IMR-90 (cell line): ENCODE results near the gene SPART. TPM values are rescaled to one million over a fixed set of nuclear protein-coding genes. Genes with fewer than 3 reads are reported as not detected.

Experiments
- ATAC-seq: fragments of 200-7000 bp; cut with Tn5 transposase; 2 replicates; pipeline ENCODE4 v1.9.1; 2020; ENCODE audit warnings: low read depth, mild to moderate bottlenecking, moderate library complexity
- BruUV-seq: library from RNA; stranded (reverse); fragments of 400-500 nt; replicated peaks from 2 replicates; lab custom pipeline; 2021; lab: Mats Ljungman, UMichigan
- CTCF ChIA-PET: fragments of 300-600 bp; formaldehyde crosslinking; extraction: SDS; loops from one replicate; lab custom pipeline; 2021; ENCODE audit warnings: antibody characterized with exemption; lab: Yijun Ruan, JAX
- POLR2A ChIA-PET: fragments of 300-600 bp; sonication (Branson Sonifier 250); formaldehyde crosslinking; loops from one replicate; lab custom pipeline; 2022; ENCODE audit warnings: antibody characterized with exemption; ENCODE audit not compliant: unreplicated experiment; lab: Charles Lee
- DNase-seq: peaks from one replicate; pipeline ENCODE4 v3.0.0; 2013
- H2AFZ ChIP-seq: replicated peaks from 2 replicates; pipeline ENCODE3; 2013; ENCODE audit warnings: low read length, mild to moderate bottlenecking; ENCODE audit not compliant: poor library complexity
- H2AK5ac ChIP-seq: 2 replicates; pipeline ENCODE4 v1.6.1; 2013; ENCODE audit warnings: low read depth, low read length, inconsistent platforms
- H2AK9ac ChIP-seq: replicated peaks from 2 replicates; pipeline ENCODE3; 2013; ENCODE audit warnings: mild to moderate bottlenecking, low read depth, low read length, moderate library complexity; ENCODE audit not compliant: poor library complexity
- H2BK120ac ChIP-seq: 2 replicates; pipeline ENCODE4 v1.6.1; 2013; ENCODE audit warnings: low read depth, low read length, inconsistent platforms
- H2BK15ac ChIP-seq: 3 replicates; pipeline ENCODE4 v1.6.1; 2013; ENCODE audit warnings: low read depth, low read length, inconsistent platforms
- H2BK20ac ChIP-seq: 2 replicates; pipeline ENCODE4 v1.6.1; 2013; ENCODE audit warnings: low read depth, mild to moderate bottlenecking, inconsistent platforms, low read length, moderate library complexity
- H2BK5ac ChIP-seq: 2 replicates; pipeline ENCODE4 v1.6.1; 2013; ENCODE audit warnings: mild to moderate bottlenecking, low read depth, low read length, inconsistent platforms; ENCODE audit not compliant: poor library complexity, severe bottlenecking
- H3K14ac ChIP-seq: replicated peaks from 2 replicates; pipeline ENCODE4 v1.6.1; 2013; ENCODE audit warnings: low read depth, low read length, inconsistent platforms
- H3K18ac ChIP-seq: 2 replicates; pipeline ENCODE4 v1.6.1; 2013; ENCODE audit warnings: low read depth, low read length, control low read depth
- H3K23ac ChIP-seq: 2 replicates; pipeline ENCODE4 v1.6.1; 2013; ENCODE audit warnings: low read depth, low read length, inconsistent platforms
- H3K27ac ChIP-seq: 2 replicates; pipeline ENCODE4 v1.5.1; 2013; ENCODE audit warnings: mild to moderate bottlenecking, control low read depth, low read length; ENCODE audit not compliant: insufficient read depth
- H3K27me3 ChIP-seq: 2 replicates; pipeline ENCODE4 v1.6.1; 2013; ENCODE audit warnings: low read length; ENCODE audit not compliant: control insufficient read depth, insufficient read depth
- H3K36me3 ChIP-seq: 2 replicates; pipeline ENCODE4 v1.6.1; 2013; ENCODE audit warnings: low read length, mixed read lengths; ENCODE audit not compliant: control insufficient read depth, insufficient read depth
- H3K4ac ChIP-seq: 2 replicates; pipeline ENCODE4 v1.6.1; 2013; ENCODE audit warnings: low read depth, low read length, inconsistent platforms
- H3K4me1 ChIP-seq: 2 replicates; pipeline ENCODE4 v1.6.1; 2013; ENCODE audit warnings: low read length, mixed read lengths; ENCODE audit not compliant: control insufficient read depth, insufficient read depth
- H3K4me2 ChIP-seq: 2 replicates; pipeline ENCODE4 v1.6.1; 2013; ENCODE audit warnings: low read depth, mild to moderate bottlenecking, control low read depth, low read length, moderate library complexity
- H3K4me3 ChIP-seq: 2 replicates; pipeline ENCODE4 v1.5.1; 2013; ENCODE audit warnings: low read depth, mild to moderate bottlenecking, control low read depth, low read length, moderate library complexity; ENCODE audit not compliant: insufficient read depth
- H3K56ac ChIP-seq: 2 replicates; pipeline ENCODE4 v1.6.1; 2013; ENCODE audit warnings: low read length, inconsistent platforms; ENCODE audit not compliant: insufficient read depth; ENCODE audit errors: extremely low read depth
- H3K79me1 ChIP-seq, 2 experiments: 2 replicates each; pipeline ENCODE4 v1.6.1; 2013; ENCODE audit warnings: low read length in 2 of 2, inconsistent platforms in 1 of 2, low read depth in 1 of 2
- H3K9ac ChIP-seq: 2 replicates; pipeline ENCODE4 v1.6.1; 2013; ENCODE audit warnings: low read depth, low read length, control low read depth
- H3K9me1 ChIP-seq: 2 replicates; pipeline ENCODE4 v1.6.1; 2013; ENCODE audit warnings: low read length, inconsistent platforms; ENCODE audit not compliant: insufficient read depth
- H3K9me3 ChIP-seq: 2 replicates; pipeline ENCODE4 v1.6.1; 2013; ENCODE audit warnings: low read length; ENCODE audit not compliant: control insufficient read depth, insufficient read depth
- H4K20me1 ChIP-seq: 2 replicates; pipeline ENCODE4 v1.6.1; 2013; ENCODE audit warnings: low read length, inconsistent platforms; ENCODE audit not compliant: insufficient read depth
- H4K5ac ChIP-seq: 2 replicates; pipeline ENCODE4 v1.6.1; 2013; ENCODE audit warnings: mild to moderate bottlenecking, low read depth, low read length, control low read depth
- H4K8ac ChIP-seq, 2 experiments: 2 replicates each; pipeline ENCODE4 v1.6.1; 2013; ENCODE audit warnings: low read depth in 2 of 2, low read length in 2 of 2, control low read depth in 1 of 2, inconsistent platforms in 1 of 2
- H4K91ac ChIP-seq: 2 replicates; pipeline ENCODE4 v1.6.1; 2013; ENCODE audit warnings: low read depth, low read length, inconsistent platforms; ENCODE audit not compliant: insufficient read depth
- BHLHE40 ChIP-seq: fragments of 150-350 bp; IDR thresholded peaks from 2 replicates; pipeline ENCODE4 v1.6.1; 2016; ENCODE audit warnings: mild to moderate bottlenecking, low read depth, low read length
- CEBPB ChIP-seq: IDR thresholded peaks from 2 replicates; pipeline ENCODE4 v1.6.1; 2012; ENCODE audit warnings: low read depth, low read length, improper control_type of control experiment
- CHD1 ChIP-seq: IDR thresholded peaks from 2 replicates; pipeline ENCODE4 v1.6.1; 2012; ENCODE audit warnings: low read depth, low read length, improper control_type of control experiment
- FOS ChIP-seq: fragments of 150-350 bp; IDR thresholded peaks from 2 replicates; pipeline ENCODE4 v1.6.1; 2016; ENCODE audit warnings: low read depth, low read length
- MAFK ChIP-seq: IDR thresholded peaks from 2 replicates; pipeline ENCODE4 v1.6.1; 2012; ENCODE audit warnings: low read depth, low read length, improper control_type of control experiment
- MAZ ChIP-seq: IDR thresholded peaks from 2 replicates; pipeline ENCODE4 v1.6.1; 2012; ENCODE audit warnings: low read depth, mild to moderate bottlenecking, low read length, improper control_type of control experiment, moderate library complexity, borderline replicate concordance
- MXI1 ChIP-seq: IDR thresholded peaks from 2 replicates; pipeline ENCODE4 v1.6.1; 2012; ENCODE audit warnings: low read depth, mild to moderate bottlenecking, low read length, moderate library complexity, borderline replicate concordance
- NFE2L2 ChIP-seq: fragments of 150-350 bp; IDR thresholded peaks from 2 replicates; pipeline ENCODE4 v1.6.1; 2016; ENCODE audit warnings: low read depth, mild to moderate bottlenecking, low read length
- POLR2A ChIP-seq: IDR thresholded peaks from 2 replicates; pipeline ENCODE4 v1.6.1; 2012; ENCODE audit warnings: mild to moderate bottlenecking, low read depth, low read length
- RCOR1 ChIP-seq: IDR thresholded peaks from 2 replicates; pipeline ENCODE4 v1.6.1; 2012; ENCODE audit warnings: mild to moderate bottlenecking, low read length, improper control_type of control experiment; ENCODE audit not compliant: insufficient replicate concordance
- RFX5 ChIP-seq: IDR thresholded peaks from 2 replicates; pipeline ENCODE4 v1.8.0; 2012; ENCODE audit warnings: low read depth, mild to moderate bottlenecking, low read length, moderate library complexity
- SMC3 ChIP-seq: fragments of 150-350 bp; IDR thresholded peaks from 2 replicates; pipeline ENCODE4 v1.6.1; 2016; ENCODE audit warnings: low read depth, mild to moderate bottlenecking, antibody characterized with exemption, low read length, moderate library complexity
- WGBS, 2 experiments: methylation state at CpG; one replicate each; pipeline versions ENCODE4 v1.1.5 to v1.1.7; 2013; ENCODE audit warnings: missing lambda C conversion rate in 2 of 2; ENCODE audit not compliant: insufficient read length in 1 of 2; ENCODE audit errors: extremely low coverage in 2 of 2; 5-methylcytosine and 5-hydroxymethylcytosine counted together
- dilution Hi-C: fragments of 300-500 bp; cut with HindIII; formaldehyde crosslinking; loops from one replicate; pipeline ENCODE4 v1.14.3; 2018; ENCODE audit warnings: low sequenced_read_pairs; ENCODE audit not compliant: unreplicated experiment
- in situ Hi-C: fragments of 300-500 bp; cut with MboI; formaldehyde crosslinking; loops from 3 replicates; pipeline ENCODE4 v1.14.3; 2019; ENCODE audit warnings: low sequenced_read_pairs, inconsistent platforms, mixed read lengths
- intact Hi-C: fragments of 100-400 bp; cut with micrococcal nuclease; formaldehyde crosslinking; loops from 2 replicates; pipeline ENCODE4 v1.10.0; 2022
- polyA plus RNA-seq, 3 experiments: library from polyadenylated mRNA; depleted of rRNA; stranded (reverse); fragments of >200 nt; gene quantifications; 2 replicates each; pipeline ENCODE4 v1.2.3, GENCODE V29; 2012; ENCODE audit warnings: low replicate concordance in 1 of 3
- total RNA-seq: library from RNA; depleted of rRNA; stranded (reverse); fragments of >200 nt; gene quantifications from 2 replicates; pipeline ENCODE4 v1.2.3, GENCODE V29; 2012
- TF ChIP-seq, protein P1 (sequence below): fragments of 150-350 bp; IDR thresholded peaks from 2 replicates; pipeline ENCODE4 v1.6.1; 2017; ENCODE audit warnings: mild to moderate bottlenecking, antibody characterized with exemption, low read length, low read depth
- TF ChIP-seq, protein P2 (sequence below): conservative IDR thresholded peaks from 2 replicates; pipeline ENCODE4 v1.5.1; 2012; ENCODE audit warnings: mild to moderate bottlenecking, low read depth, low read length, improper control_type of control experiment
- TF ChIP-seq, protein P3 (sequence below): fragments of 150-350 bp; IDR thresholded peaks from 2 replicates; pipeline ENCODE4 v1.6.1; 2016; ENCODE audit warnings: low read depth, mild to moderate bottlenecking, low read length, moderate library complexity, borderline replicate concordance

Gene SPART
- total and polyA plus RNA-seq, 2 of the 4 experiments (the other 2 are of a cell fraction), result 43.8 to 110 TPM

DNA sequence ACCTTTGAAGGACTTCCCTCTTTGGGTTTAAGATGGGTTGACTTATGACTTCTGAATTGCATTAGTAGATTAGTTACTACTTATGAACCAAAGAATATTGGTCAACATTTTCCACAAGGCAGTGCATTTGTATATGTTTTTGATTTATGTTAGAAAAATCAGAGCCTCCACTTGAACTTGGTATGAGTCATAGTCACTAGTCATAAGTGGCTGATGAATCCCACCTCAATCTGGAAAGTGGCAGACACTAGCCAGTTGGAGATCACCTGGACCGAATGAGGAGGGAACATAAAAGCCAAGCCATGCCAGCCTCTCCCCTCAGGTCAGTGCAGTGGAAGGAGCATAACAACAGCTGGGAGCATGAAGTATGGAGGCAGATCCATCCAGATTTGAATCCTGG is 39.3 kb upstream of the SPART start:
- H3K4me3 ChIP-seq, result no peak overlapping the region
- no peaks in the 10 kb centered on the region for H3K9me1 ChIP-seq
- H2AK9ac ChIP-seq, result no peak overlapping the region
- no peaks in the 10 kb centered on the region for H3K4me1 ChIP-seq
- no peak overlapping the region for H2BK120ac ChIP-seq
- no peak overlapping the region for H4K5ac ChIP-seq
- H3K9me3 ChIP-seq, result no peaks in the 10 kb centered on the region
- H4K91ac ChIP-seq, result no peak overlapping the region
- DNase-seq (peak; percentile 15), ATAC-seq (no peak)
- H4K8ac ChIP-seq, result no peak overlapping the region
- ChIA-PET CTCF (no interaction called here), POLR2A (no interaction called here)
- no peaks in the 10 kb centered on the region for H4K20me1 ChIP-seq
- no peak overlapping the region for H3K14ac ChIP-seq
- no peak overlapping the region for H3K27ac ChIP-seq
- BruUV-seq, result no TSS peak
- H3K9ac ChIP-seq, result no peak overlapping the region
- dilution Hi-C loops, result no loop called here
- no peak overlapping the region for H2BK5ac ChIP-seq
- no peak overlapping the region for H2AFZ ChIP-seq
- no peak overlapping the region for H3K56ac ChIP-seq
- no peak overlapping the region for H2AK5ac ChIP-seq
- no peaks in the 10 kb centered on the region for H3K27me3 ChIP-seq
- no peak overlapping the region for H3K4me2 ChIP-seq
- H3K4ac ChIP-seq, result no peak overlapping the region
- WGBS, 2 experiments, result no CpG with 5 or more reads among the region's 1 CpG
- no peak overlapping the region for H3K18ac ChIP-seq
- in situ Hi-C loops, result no loop called here
- intact Hi-C loops, result no loop called here
- H3K23ac ChIP-seq, result no peak overlapping the region
- no peaks in the 10 kb centered on the region for H3K36me3 ChIP-seq
- no peaks in the 10 kb centered on the region for H3K79me1 ChIP-seq
- no peak for TF ChIP-seq RFX5
- no peak for TF ChIP-seq BHLHE40
- TF ChIP-seq FOS, result no peak
- TF ChIP-seq, protein P1, sequence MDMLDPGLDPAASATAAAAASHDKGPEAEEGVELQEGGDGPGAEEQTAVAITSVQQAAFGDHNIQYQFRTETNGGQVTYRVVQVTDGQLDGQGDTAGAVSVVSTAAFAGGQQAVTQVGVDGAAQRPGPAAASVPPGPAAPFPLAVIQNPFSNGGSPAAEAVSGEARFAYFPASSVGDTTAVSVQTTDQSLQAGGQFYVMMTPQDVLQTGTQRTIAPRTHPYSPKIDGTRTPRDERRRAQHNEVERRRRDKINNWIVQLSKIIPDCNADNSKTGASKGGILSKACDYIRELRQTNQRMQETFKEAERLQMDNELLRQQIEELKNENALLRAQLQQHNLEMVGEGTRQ, result no peak
- TF ChIP-seq CHD1, result no peak
- no peak for TF ChIP-seq RCOR1
- no peak for TF ChIP-seq SMC3
- no peak for TF ChIP-seq CEBPB
- TF ChIP-seq NFE2L2, result no peak
- TF ChIP-seq, protein P2, sequence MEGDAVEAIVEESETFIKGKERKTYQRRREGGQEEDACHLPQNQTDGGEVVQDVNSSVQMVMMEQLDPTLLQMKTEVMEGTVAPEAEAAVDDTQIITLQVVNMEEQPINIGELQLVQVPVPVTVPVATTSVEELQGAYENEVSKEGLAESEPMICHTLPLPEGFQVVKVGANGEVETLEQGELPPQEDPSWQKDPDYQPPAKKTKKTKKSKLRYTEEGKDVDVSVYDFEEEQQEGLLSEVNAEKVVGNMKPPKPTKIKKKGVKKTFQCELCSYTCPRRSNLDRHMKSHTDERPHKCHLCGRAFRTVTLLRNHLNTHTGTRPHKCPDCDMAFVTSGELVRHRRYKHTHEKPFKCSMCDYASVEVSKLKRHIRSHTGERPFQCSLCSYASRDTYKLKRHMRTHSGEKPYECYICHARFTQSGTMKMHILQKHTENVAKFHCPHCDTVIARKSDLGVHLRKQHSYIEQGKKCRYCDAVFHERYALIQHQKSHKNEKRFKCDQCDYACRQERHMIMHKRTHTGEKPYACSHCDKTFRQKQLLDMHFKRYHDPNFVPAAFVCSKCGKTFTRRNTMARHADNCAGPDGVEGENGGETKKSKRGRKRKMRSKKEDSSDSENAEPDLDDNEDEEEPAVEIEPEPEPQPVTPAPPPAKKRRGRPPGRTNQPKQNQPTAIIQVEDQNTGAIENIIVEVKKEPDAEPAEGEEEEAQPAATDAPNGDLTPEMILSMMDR, result no peak
- TF ChIP-seq MXI1, result no peak
- no peak for TF ChIP-seq MAFK
- TF ChIP-seq, protein P3, sequence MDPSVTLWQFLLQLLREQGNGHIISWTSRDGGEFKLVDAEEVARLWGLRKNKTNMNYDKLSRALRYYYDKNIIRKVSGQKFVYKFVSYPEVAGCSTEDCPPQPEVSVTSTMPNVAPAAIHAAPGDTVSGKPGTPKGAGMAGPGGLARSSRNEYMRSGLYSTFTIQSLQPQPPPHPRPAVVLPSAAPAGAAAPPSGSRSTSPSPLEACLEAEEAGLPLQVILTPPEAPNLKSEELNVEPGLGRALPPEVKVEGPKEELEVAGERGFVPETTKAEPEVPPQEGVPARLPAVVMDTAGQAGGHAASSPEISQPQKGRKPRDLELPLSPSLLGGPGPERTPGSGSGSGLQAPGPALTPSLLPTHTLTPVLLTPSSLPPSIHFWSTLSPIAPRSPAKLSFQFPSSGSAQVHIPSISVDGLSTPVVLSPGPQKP, result no peak
- no peak for TF ChIP-seq MAZ
- no peak for TF ChIP-seq POLR2A
- no peak overlapping the region for H2BK15ac ChIP-seq
- H2BK20ac ChIP-seq, result no peak overlapping the region
